Osteocyte (in vitro differentiated cells): Measurements from ENCODE around the gene GARNL3. TPM values are rescaled to one million over a fixed set of nuclear protein-coding genes. Genes with fewer than 3 reads are reported as not detected.

Experiments used
- DNase-seq: peaks from one replicate; pipeline ENCODE4 v3.0.0; 2021; ENCODE audit warnings: mixed read lengths; ENCODE audit not compliant: unreplicated experiment; ENCODE audit errors: extremely low spot score
- H3K27ac Mint-ChIP-seq: one replicate; pipeline ENCODE4 v1.8.0; 2021; ENCODE audit warnings: mild to moderate bottlenecking, mixed read lengths; ENCODE audit not compliant: unreplicated experiment
- H3K27me3 Mint-ChIP-seq: one replicate; pipeline ENCODE4 v1.8.0; 2021; ENCODE audit warnings: mixed read lengths; ENCODE audit not compliant: unreplicated experiment
- H3K36me3 Mint-ChIP-seq: one replicate; pipeline ENCODE4 v1.8.0; 2021; ENCODE audit warnings: mixed read lengths; ENCODE audit not compliant: unreplicated experiment
- H3K4me1 Mint-ChIP-seq: one replicate; pipeline ENCODE4 v1.8.0; 2021; ENCODE audit warnings: mixed read lengths; ENCODE audit not compliant: unreplicated experiment
- H3K4me3 Mint-ChIP-seq: one replicate; pipeline ENCODE4 v1.8.0; 2021; ENCODE audit warnings: mild to moderate bottlenecking, moderate library complexity, mixed read lengths; ENCODE audit not compliant: unreplicated experiment
- H3K9me3 Mint-ChIP-seq: one replicate; pipeline ENCODE4 v1.8.0; 2021; ENCODE audit warnings: mixed read lengths; ENCODE audit not compliant: unreplicated experiment
- total RNA-seq: library from RNA; stranded (reverse); gene quantifications from 2 replicates; pipeline ENCODE4 v1.2.1, GENCODE V29; 2021
- TF ChIP-seq, protein P1 (sequence below): fragments of 200-600 bp; sonication (generic); IDR thresholded peaks from 2 replicates; pipeline ENCODE4 v1.5.0; 2021; ENCODE audit warnings: antibody characterized with exemption, mild to moderate bottlenecking, moderate library complexity

The GARNL3 gene
- total RNA-seq, 1 donor from 2014 or later = 6.0 TPM

DNA sequence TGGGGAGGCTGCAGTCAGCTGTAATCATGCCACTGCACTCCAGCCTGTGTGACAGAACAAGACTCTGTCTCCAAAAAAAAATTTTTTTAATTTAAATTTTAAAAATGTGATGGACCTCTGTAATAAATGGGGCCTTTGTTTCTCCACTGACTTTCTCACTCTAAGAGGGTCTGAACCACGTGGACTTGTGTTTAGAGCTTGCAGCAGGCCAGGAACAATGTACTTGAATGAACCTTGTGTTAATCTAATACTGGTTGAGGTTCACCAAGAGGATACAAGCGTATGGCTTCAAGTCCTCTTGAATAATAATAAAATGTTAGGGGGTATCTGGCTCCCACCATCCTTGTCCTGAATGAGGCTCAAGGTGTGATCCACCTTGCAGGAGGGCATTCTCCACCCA is 118.0 kb downstream of the GARNL3 start:
- TF ChIP-seq, protein P1, sequence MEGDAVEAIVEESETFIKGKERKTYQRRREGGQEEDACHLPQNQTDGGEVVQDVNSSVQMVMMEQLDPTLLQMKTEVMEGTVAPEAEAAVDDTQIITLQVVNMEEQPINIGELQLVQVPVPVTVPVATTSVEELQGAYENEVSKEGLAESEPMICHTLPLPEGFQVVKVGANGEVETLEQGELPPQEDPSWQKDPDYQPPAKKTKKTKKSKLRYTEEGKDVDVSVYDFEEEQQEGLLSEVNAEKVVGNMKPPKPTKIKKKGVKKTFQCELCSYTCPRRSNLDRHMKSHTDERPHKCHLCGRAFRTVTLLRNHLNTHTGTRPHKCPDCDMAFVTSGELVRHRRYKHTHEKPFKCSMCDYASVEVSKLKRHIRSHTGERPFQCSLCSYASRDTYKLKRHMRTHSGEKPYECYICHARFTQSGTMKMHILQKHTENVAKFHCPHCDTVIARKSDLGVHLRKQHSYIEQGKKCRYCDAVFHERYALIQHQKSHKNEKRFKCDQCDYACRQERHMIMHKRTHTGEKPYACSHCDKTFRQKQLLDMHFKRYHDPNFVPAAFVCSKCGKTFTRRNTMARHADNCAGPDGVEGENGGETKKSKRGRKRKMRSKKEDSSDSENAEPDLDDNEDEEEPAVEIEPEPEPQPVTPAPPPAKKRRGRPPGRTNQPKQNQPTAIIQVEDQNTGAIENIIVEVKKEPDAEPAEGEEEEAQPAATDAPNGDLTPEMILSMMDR = no peak
- Mint-ChIP-seq H3K36me3 (peaks cover 3% of the 10 kb centered on the region), H3K4me1 (no peaks in the 10 kb centered on the region), H3K27me3 (peaks cover 9% of the 10 kb centered on the region), H3K4me3 (no peak overlapping the region), H3K27ac (no peak overlapping the region), H3K9me3 (peaks cover 4% of the 10 kb centered on the region)
- DNase-seq = no peak

DNA sequence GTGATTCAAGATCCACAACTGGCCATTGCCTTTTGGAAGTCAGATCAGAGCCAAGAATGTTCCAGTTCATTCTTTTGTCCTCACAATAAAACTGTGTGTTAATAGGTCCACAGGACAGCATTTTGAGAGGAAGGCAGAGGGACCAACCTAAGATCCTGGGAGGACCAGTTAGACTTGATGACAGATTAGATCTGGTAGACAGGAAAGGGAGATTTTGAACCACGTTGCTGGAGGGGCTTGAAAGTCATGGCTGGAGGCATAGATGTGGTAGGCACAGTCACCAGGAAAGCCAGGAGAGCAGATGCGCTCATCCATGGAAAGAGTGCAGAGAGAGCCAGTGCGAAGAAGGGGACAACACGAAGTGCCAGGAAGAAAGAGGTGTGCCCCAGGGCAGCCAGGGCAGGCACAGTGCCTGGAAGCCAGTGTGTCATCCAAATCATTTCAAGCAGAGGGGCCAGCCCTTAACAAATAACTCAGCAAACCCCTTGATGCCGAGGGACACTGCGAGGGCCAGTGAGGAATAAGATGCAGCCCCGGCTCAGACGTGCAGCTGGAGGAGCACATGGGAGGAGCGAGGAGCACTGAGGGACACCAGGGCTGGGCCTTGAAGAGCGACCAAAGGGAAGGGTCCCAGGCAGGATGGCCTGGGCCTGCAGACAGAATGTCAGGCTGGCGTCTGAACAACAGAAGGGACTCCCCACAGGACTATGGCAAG is 119.6 kb downstream of the GARNL3 start:
- Mint-ChIP-seq H3K27ac (no peak overlapping the region), H3K4me1 (peaks cover 15% of the 10 kb centered on the region), H3K4me3 (no peak overlapping the region), H3K36me3 (peaks cover 3% of the 10 kb centered on the region), H3K27me3 (peaks cover 9% of the 10 kb centered on the region), H3K9me3 (peaks cover 4% of the 10 kb centered on the region)
- TF ChIP-seq, protein P1 = no peak
- DNase-seq = no peak

DNA sequence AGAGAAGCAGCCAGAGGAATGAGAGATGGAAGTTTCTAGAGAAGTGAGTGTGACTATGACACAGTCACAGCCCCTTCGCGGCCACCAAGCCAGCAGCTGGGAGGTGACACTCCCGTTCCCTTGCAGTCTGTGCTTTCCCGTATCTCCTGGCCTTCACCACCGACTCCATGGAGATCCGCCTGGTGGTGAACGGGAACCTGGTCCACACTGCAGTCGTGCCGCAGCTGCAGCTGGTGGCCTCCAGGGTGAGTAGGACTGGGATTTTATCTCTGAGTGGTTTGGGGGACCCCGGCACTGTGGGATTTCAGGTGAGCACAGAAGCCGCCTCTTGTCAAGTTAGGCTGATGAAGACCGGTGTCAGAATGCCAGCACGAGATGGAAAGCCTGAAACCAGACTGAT is 120.3 kb downstream of the GARNL3 start:
- no peak for DNase-seq
- Mint-ChIP-seq H3K4me1 (peaks cover 15% of the 10 kb centered on the region), H3K9me3 (no peaks in the 10 kb centered on the region), H3K4me3 (no peak overlapping the region), H3K27me3 (peaks cover 9% of the 10 kb centered on the region), H3K27ac (no peak overlapping the region), H3K36me3 (no peaks in the 10 kb centered on the region)
- TF ChIP-seq, protein P1 = no peak

DNA sequence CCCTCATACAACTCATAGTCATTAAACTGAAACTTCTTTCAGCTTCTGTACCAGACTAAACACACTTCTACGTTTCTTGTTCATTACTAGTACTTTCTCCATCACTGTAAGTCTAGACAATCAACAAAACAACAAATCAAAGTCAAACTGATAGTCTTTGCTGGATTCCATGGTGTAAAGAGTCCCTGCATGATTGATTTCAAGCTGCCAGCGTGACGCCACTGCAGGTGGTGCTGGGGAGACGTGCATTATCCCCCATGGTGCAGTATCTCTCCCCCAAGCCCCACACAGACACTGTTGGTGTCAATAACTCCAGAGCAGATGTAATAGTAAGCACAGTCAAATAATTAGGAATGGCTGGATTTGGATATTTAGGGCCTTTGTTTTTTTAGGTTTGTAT is 121.7 kb downstream of the GARNL3 start:
- no peak for DNase-seq
- Mint-ChIP-seq H3K4me3 (no peak overlapping the region), H3K9me3 (no peaks in the 10 kb centered on the region), H3K4me1 (peaks cover 15% of the 10 kb centered on the region), H3K36me3 (no peaks in the 10 kb centered on the region), H3K27me3 (peaks cover 9% of the 10 kb centered on the region), H3K27ac (no peak overlapping the region)
- TF ChIP-seq, protein P1 = no peak

DNA sequence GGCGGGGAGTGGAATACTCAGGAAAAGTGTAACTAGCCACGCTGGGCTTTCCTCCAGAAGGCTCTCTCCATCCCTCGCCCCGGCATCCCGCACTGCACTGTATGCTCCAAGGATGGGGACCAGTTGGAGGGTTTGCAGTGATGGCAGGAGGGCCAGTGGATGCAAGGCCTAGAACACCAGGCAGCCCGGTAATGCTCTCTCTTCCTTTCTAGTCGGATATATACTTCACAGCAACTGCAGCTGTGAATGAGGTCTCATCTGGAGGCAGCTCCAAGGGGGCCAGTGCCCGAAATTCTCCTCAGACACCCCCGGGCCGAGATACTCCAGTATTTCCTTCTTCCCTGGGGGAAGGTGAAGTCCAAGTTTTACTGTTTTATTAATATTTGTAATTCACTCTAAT is 122.4 kb downstream of the GARNL3 start:
- DNase-seq = no peak
- TF ChIP-seq, protein P1 = no peak
- H3K27ac Mint-ChIP-seq = no peak overlapping the region
- no peaks in the 10 kb centered on the region for H3K9me3 Mint-ChIP-seq
- H3K27me3 Mint-ChIP-seq = peaks cover 7% of the 10 kb centered on the region
- no peak overlapping the region for H3K4me3 Mint-ChIP-seq
- H3K36me3 Mint-ChIP-seq = no peaks in the 10 kb centered on the region
- peaks cover 15% of the 10 kb centered on the region for H3K4me1 Mint-ChIP-seq
